ENCODE measurements around the gene FAM43B.
A peak's percentile ranks its signal among the peaks of the same experiment; 100 is the strongest.
"Not testable (repeated sequence)": the region's sequence is repeated elsewhere in the genome, so short reads cannot be mapped to it uniquely, and the experiment has no call there.

FAM43B gene

GRCh38 chr1:20551945-20552727 lies at the start of gene FAM43B:
Gene FAM43B, plus strand, starts transcription at chr1:20552573. Its CDS starts 401 bp downstream, at chr1:20552974.
- DNase-seq (ENCODE audit: low read depth) = no peak

GRCh38 chr1:20505488-20505887 lies 46.9 kb upstream of the FAM43B start:
- no peak for DNase-seq (ENCODE audit: low read depth)

- DNase-seq (ENCODE audit: low read depth) = no peak
Measured at GRCh38 chr1:20507248-20507563, 45.2 kb upstream of the FAM43B start.

GRCh38 chr1:20507564-20508410 lies 44.6 kb upstream of the FAM43B start, which contains the start of gene MUL1:
Gene MUL1, minus strand, starts transcription at chr1:20508151. Its CDS starts 127 bp downstream, at chr1:20508024.
- DNase-seq (ENCODE audit: low read depth) = peak; percentile 86

- no peak for DNase-seq (ENCODE audit: low read depth)
Measured at GRCh38 chr1:20508411-20508771, 44.0 kb upstream of the FAM43B start.

- no peak for DNase-seq (ENCODE audit: low read depth)
Measured at GRCh38 chr1:20511518-20512428, 40.6 kb upstream of the FAM43B start.

GRCh38 chr1:20519609-20520262 lies 32.6 kb upstream of the FAM43B start:
- DNase-seq (ENCODE audit: low read depth) = not testable (repeated sequence)

- peak; percentile 68 for DNase-seq (ENCODE audit: low read depth)
Measured at GRCh38 chr1:20521960-20522861, 30.2 kb upstream of the FAM43B start.

- no peak for DNase-seq (ENCODE audit: low read depth)
Measured at GRCh38 chr1:20526267-20526666, 26.1 kb upstream of the FAM43B start.

GRCh38 chr1:20528221-20528620 lies 24.2 kb upstream of the FAM43B start:
- no peak for DNase-seq (ENCODE audit: low read depth)

GRCh38 chr1:20530306-20530705 lies 22.1 kb upstream of the FAM43B start:
- no peak for DNase-seq (ENCODE audit: low read depth)

GRCh38 chr1:20530901-20531300 lies 21.5 kb upstream of the FAM43B start:
- no peak for DNase-seq (ENCODE audit: low read depth)

- DNase-seq (ENCODE audit: low read depth) = no peak
Measured at GRCh38 chr1:20533635-20534034, 18.7 kb upstream of the FAM43B start.

GRCh38 chr1:20534659-20535417 lies 17.5 kb upstream of the FAM43B start:
- DNase-seq (ENCODE audit: low read depth) = no peak

- no peak for DNase-seq (ENCODE audit: low read depth)
Measured at GRCh38 chr1:20538227-20538626, 14.1 kb upstream of the FAM43B start.

GRCh38 chr1:20538760-20539551 lies 13.4 kb upstream of the FAM43B start:
- no peak for DNase-seq (ENCODE audit: low read depth)

- no peak for DNase-seq (ENCODE audit: low read depth)
Measured at GRCh38 chr1:20540281-20540680, 12.1 kb upstream of the FAM43B start.

GRCh38 chr1:20546637-20547036 lies 5.7 kb upstream of the FAM43B start:
- no peak for DNase-seq (ENCODE audit: low read depth)

- DNase-seq (ENCODE audit: low read depth) = no peak
Measured at GRCh38 chr1:20551161-20551560, 1.2 kb upstream of the FAM43B start.
